Effector memory CD4-positive, alpha-beta T cell (primary cell): ENCODE data around the gene NTN4.

Experiments
- DNase-seq, 3 donors: peaks; one replicate each; pipeline ENCODE4 v3.0.0-alpha.2; 2020
- H3K27ac ChIP-seq: 2 replicates; pipeline ENCODE4 v1.7.0; 2013; ENCODE audit warnings: mild to moderate bottlenecking, low read length, moderate library complexity; ENCODE audit not compliant: insufficient read depth, poor library complexity, severe bottlenecking
- H3K27me3 ChIP-seq: replicated peaks from 2 replicates; pipeline ENCODE4 v1.7.0; 2013; ENCODE audit warnings: mild to moderate bottlenecking, low read length; ENCODE audit not compliant: insufficient read depth, control insufficient read depth, poor library complexity, severe bottlenecking
- H3K36me3 ChIP-seq: 2 replicates; pipeline ENCODE4 v1.7.0; 2013; ENCODE audit warnings: mild to moderate bottlenecking, low read length, moderate library complexity; ENCODE audit not compliant: control insufficient read depth, insufficient read depth
- H3K4me1 ChIP-seq: 2 replicates; pipeline ENCODE4 v1.7.0; 2013; ENCODE audit warnings: low read length, mild to moderate bottlenecking; ENCODE audit not compliant: control insufficient read depth, insufficient read depth, poor library complexity, severe bottlenecking
- H3K4me3 ChIP-seq: 2 replicates; pipeline ENCODE4 v1.7.0; 2013; ENCODE audit warnings: low read length, low read depth, mild to moderate bottlenecking; ENCODE audit not compliant: insufficient read depth, poor library complexity, severe bottlenecking
- H3K9me3 ChIP-seq: 2 replicates; pipeline ENCODE4 v1.7.0; 2013; ENCODE audit warnings: mild to moderate bottlenecking, low read length, moderate library complexity; ENCODE audit not compliant: control insufficient read depth

Gene NTN4

GRCh38 chr12:95648990-95649791, 141.4 kb downstream of the NTN4 start:
- H3K27me3 ChIP-seq: no peaks in the 10 kb centered on the region
- H3K4me3 ChIP-seq: no peak overlapping the region
- H3K36me3 ChIP-seq: no peaks in the 10 kb centered on the region
- no peak overlapping the region for H3K27ac ChIP-seq
- H3K9me3 ChIP-seq: no peaks in the 10 kb centered on the region
- no peaks in the 10 kb centered on the region for H3K4me1 ChIP-seq
- no peak for DNase-seq

GRCh38 chr12:95646781-95647190, 143.8 kb downstream of the NTN4 start:
- H3K27me3 ChIP-seq: no peaks in the 10 kb centered on the region
- no peaks in the 10 kb centered on the region for H3K36me3 ChIP-seq
- DNase-seq: no peak
- no peak overlapping the region for H3K4me3 ChIP-seq
- no peak overlapping the region for H3K27ac ChIP-seq
- H3K4me1 ChIP-seq: no peaks in the 10 kb centered on the region
- no peaks in the 10 kb centered on the region for H3K9me3 ChIP-seq

- H3K27ac ChIP-seq: no peak overlapping the region
- no peak for DNase-seq
- H3K27me3 ChIP-seq: no peaks in the 10 kb centered on the region
- no peak overlapping the region for H3K4me3 ChIP-seq
- H3K4me1 ChIP-seq: no peaks in the 10 kb centered on the region
- no peaks in the 10 kb centered on the region for H3K36me3 ChIP-seq
- no peaks in the 10 kb centered on the region for H3K9me3 ChIP-seq
These were observed 147.3 kb downstream of the NTN4 start for GRCh38 chr12:95643256-95643655.

GRCh38 chr12:95642583-95642982, 148.0 kb downstream of the NTN4 start:
- no peak for DNase-seq
- Histone ChIP-seq H3K36me3 (no peaks in the 10 kb centered on the region), H3K9me3 (no peaks in the 10 kb centered on the region), H3K4me1 (no peaks in the 10 kb centered on the region), H3K27ac (no peak overlapping the region), H3K4me3 (no peak overlapping the region), H3K27me3 (no peaks in the 10 kb centered on the region)

GRCh38 chr12:95641299-95641952, 149.1 kb downstream of the NTN4 start:
- Histone ChIP-seq H3K36me3 (no peaks in the 10 kb centered on the region), H3K27me3 (no peaks in the 10 kb centered on the region), H3K4me3 (no peak overlapping the region), H3K9me3 (no peaks in the 10 kb centered on the region), H3K4me1 (no peaks in the 10 kb centered on the region), H3K27ac (no peak overlapping the region)
- DNase-seq: no peak

GRCh38 chr12:95640516-95640915, 150.0 kb downstream of the NTN4 start:
- Histone ChIP-seq H3K27ac (no peak overlapping the region), H3K36me3 (no peaks in the 10 kb centered on the region), H3K27me3 (no peaks in the 10 kb centered on the region)

GRCh38 chr12:95637471-95638155, 153.0 kb downstream of the NTN4 start:
- Histone ChIP-seq H3K36me3 (no peaks in the 10 kb centered on the region), H3K9me3 (no peaks in the 10 kb centered on the region), H3K27me3 (no peaks in the 10 kb centered on the region), H3K27ac (no peak overlapping the region), H3K4me3 (no peak overlapping the region), H3K4me1 (no peaks in the 10 kb centered on the region)
- no peak for DNase-seq

More at GRCh38 chr12:95640516-95640915, 150.0 kb downstream of the NTN4 start:
- H3K9me3 ChIP-seq: no peaks in the 10 kb centered on the region
- no peak for DNase-seq
- H3K4me3 ChIP-seq: no peak overlapping the region
- H3K4me1 ChIP-seq: no peaks in the 10 kb centered on the region

- Histone ChIP-seq H3K27me3 (no peaks in the 10 kb centered on the region), H3K36me3 (no peaks in the 10 kb centered on the region), H3K4me1 (no peaks in the 10 kb centered on the region), H3K9me3 (no peaks in the 10 kb centered on the region), H3K4me3 (no peak overlapping the region), H3K27ac (no peak overlapping the region)
- DNase-seq: no peak
These were observed 153.6 kb downstream of the NTN4 start for GRCh38 chr12:95637010-95637409.

GRCh38 chr12:95634622-95635621, 155.6 kb downstream of the NTN4 start:
- Histone ChIP-seq H3K27me3 (no peaks in the 10 kb centered on the region), H3K4me3 (no peak overlapping the region), H3K4me1 (no peaks in the 10 kb centered on the region), H3K36me3 (no peaks in the 10 kb centered on the region), H3K9me3 (no peaks in the 10 kb centered on the region), H3K27ac (no peak overlapping the region)
- DNase-seq: no peak
